GM21825 (cell line): ENCODE results near the gene MED15.
A peak's percentile ranks its signal among the peaks of the same experiment; 100 is the strongest.
"Not testable (repeated sequence)": the region's sequence is repeated elsewhere in the genome, so short reads cannot be mapped to it uniquely, and the experiment has no call there.

Experiments used
- ATAC-seq: cut with Tn5 transposase; IDR thresholded peaks from one replicate; pipeline ENCODE4 v1.9.1; 2021; ENCODE audit warnings: mild to moderate bottlenecking, moderate library complexity; ENCODE audit not compliant: unreplicated experiment

The MED15 gene

GRCh38 chr22:20507253-20508066, at the start of gene MED15:
Gene MED15, plus strand, starts transcription at chr22:20507610. Its CDS starts 69 bp downstream, at chr22:20507679.
- ATAC-seq = peak; percentile 82

- no peak for ATAC-seq
These were observed 48.8 kb upstream of the MED15 start for GRCh38 chr22:20458530-20459151.

GRCh38 chr22:20459152-20459542, 48.3 kb upstream of the MED15 start:
- no peak for ATAC-seq

GRCh38 chr22:20459862-20460261, 47.5 kb upstream of the MED15 start:
- ATAC-seq = no peak

- no peak for ATAC-seq
These were observed 43.9 kb upstream of the MED15 start for GRCh38 chr22:20463324-20464095.

GRCh38 chr22:20464096-20464614, 43.3 kb upstream of the MED15 start:
- ATAC-seq = no peak

GRCh38 chr22:20464912-20465758, 42.3 kb upstream of the MED15 start:
- ATAC-seq = no peak

- ATAC-seq = no peak
These were observed 41.7 kb upstream of the MED15 start for GRCh38 chr22:20465759-20466077.

GRCh38 chr22:20466659-20467379, 40.6 kb upstream of the MED15 start:
- no peak for ATAC-seq

- ATAC-seq = no peak
These were observed 38.1 kb upstream of the MED15 start for GRCh38 chr22:20469110-20469868.

GRCh38 chr22:20470525-20470924, 36.9 kb upstream of the MED15 start:
- ATAC-seq = not testable (repeated sequence)

- ATAC-seq = no peak
These were observed 36.1 kb upstream of the MED15 start for GRCh38 chr22:20471126-20471833.

- ATAC-seq = no peak
These were observed 34.6 kb upstream of the MED15 start for GRCh38 chr22:20472629-20473442.

- no peak for ATAC-seq
These were observed 32.3 kb upstream of the MED15 start for GRCh38 chr22:20475115-20475436.

- not testable (repeated sequence) for ATAC-seq
These were observed 31.8 kb upstream of the MED15 start for GRCh38 chr22:20475569-20475968.

- ATAC-seq = not testable (repeated sequence)
These were observed 29.4 kb upstream of the MED15 start for GRCh38 chr22:20478059-20478458.

GRCh38 chr22:20479612-20480196, 27.7 kb upstream of the MED15 start:
- no peak for ATAC-seq

- ATAC-seq = not testable (repeated sequence)
These were observed 24.3 kb upstream of the MED15 start for GRCh38 chr22:20483143-20483506.
